Measurements from ENCODE around the gene TPCN2.
A peak's percentile ranks its signal among the peaks of the same experiment; 100 is the strongest.

TPCN2 gene

GRCh38 chr11:69071086-69071800 lies 22.5 kb downstream of the TPCN2 start:
- no peak overlapping the region for H3K18ac ChIP-seq (ENCODE audit: low read length)
- no peak overlapping the region for H3K27ac ChIP-seq (ENCODE audit: low read depth, low read length)
- H4K5ac ChIP-seq (ENCODE audit: low read length), result no peak overlapping the region
- no CpG with 5 or more reads among the region's 23 CpGs for WGBS (ENCODE audit: extremely low coverage, insufficient coverage, low lambda C conversion rate)
- no peak overlapping the region for H3K4me2 ChIP-seq (ENCODE audit: low read length)
- H2AK5ac ChIP-seq (ENCODE audit: low read length), result no peak overlapping the region
- H3K27me3 ChIP-seq (ENCODE audit: insufficient read depth, low read length, poor library complexity), result no peaks in the 10 kb centered on the region
- H3K4me1 ChIP-seq (ENCODE audit: control insufficient read depth, low read depth, low read length), result peaks cover 6% of the 10 kb centered on the region
- no peak overlapping the region for H2BK15ac ChIP-seq (replicated peaks; ENCODE audit: low read depth)
- DNase-seq, result no peak
- no peak overlapping the region for H4K8ac ChIP-seq (ENCODE audit: low read depth, low read length)
- H2BK120ac ChIP-seq (ENCODE audit: low read depth, low read length), result no peak overlapping the region
- no peak overlapping the region for H3K56ac ChIP-seq (ENCODE audit: low read length)
- no peak overlapping the region for H3K9ac ChIP-seq (ENCODE audit: low read length)
- no peaks in the 10 kb centered on the region for H3K79me2 ChIP-seq (ENCODE audit: control insufficient read depth, insufficient read depth, low read length)
- H3K4ac ChIP-seq (ENCODE audit: low read depth, low read length), result no peak overlapping the region
- no peak overlapping the region for H3K23ac ChIP-seq (ENCODE audit: low read length)
- H3K36me3 ChIP-seq (ENCODE audit: control insufficient read depth, insufficient read depth, low read length), result no peaks in the 10 kb centered on the region
- no peaks in the 10 kb centered on the region for H3K79me1 ChIP-seq (ENCODE audit: low read length)
- H2BK5ac ChIP-seq (ENCODE audit: low read length), result no peak overlapping the region
- H3K4me3 ChIP-seq (ENCODE audit: low read length), result no peak overlapping the region

- no peak overlapping the region for H3K4me2 ChIP-seq (ENCODE audit: low read length)
- H3K9ac ChIP-seq (ENCODE audit: low read length), result no peak overlapping the region
- no peaks in the 10 kb centered on the region for H3K79me2 ChIP-seq (ENCODE audit: control insufficient read depth, insufficient read depth, low read length)
- H3K4me1 ChIP-seq (ENCODE audit: control insufficient read depth, low read depth, low read length), result peaks cover 6% of the 10 kb centered on the region
- H3K36me3 ChIP-seq (ENCODE audit: control insufficient read depth, insufficient read depth, low read length), result no peaks in the 10 kb centered on the region
- DNase-seq, result no peak
- H3K23ac ChIP-seq (ENCODE audit: low read length), result no peak overlapping the region
- no peak overlapping the region for H2BK5ac ChIP-seq (ENCODE audit: low read length)
- no peak overlapping the region for H2AK5ac ChIP-seq (ENCODE audit: low read length)
- no peaks in the 10 kb centered on the region for H3K79me1 ChIP-seq (ENCODE audit: low read length)
- H3K27me3 ChIP-seq (ENCODE audit: insufficient read depth, low read length, poor library complexity), result no peaks in the 10 kb centered on the region
- no peak overlapping the region for H3K4me3 ChIP-seq (ENCODE audit: low read length)
- H3K56ac ChIP-seq (ENCODE audit: low read length), result no peak overlapping the region
- H2BK15ac ChIP-seq (replicated peaks; ENCODE audit: low read depth), result no peak overlapping the region
- no peak overlapping the region for H3K27ac ChIP-seq (ENCODE audit: low read depth, low read length)
- no peak overlapping the region for H2BK120ac ChIP-seq (ENCODE audit: low read depth, low read length)
- no peak overlapping the region for H3K4ac ChIP-seq (ENCODE audit: low read depth, low read length)
- H4K8ac ChIP-seq (ENCODE audit: low read depth, low read length), result no peak overlapping the region
- no peak overlapping the region for H3K18ac ChIP-seq (ENCODE audit: low read length)
- no peak overlapping the region for H4K5ac ChIP-seq (ENCODE audit: low read length)
- WGBS (ENCODE audit: extremely low coverage, insufficient coverage, low lambda C conversion rate), result no CpG with 5 or more reads among the region's 13 CpGs
These were observed 23.2 kb downstream of the TPCN2 start for GRCh38 chr11:69071956-69072355.

GRCh38 chr11:69073469-69073868 lies 24.7 kb downstream of the TPCN2 start:
- Histone ChIP-seq H3K4me2 (ENCODE audit: low read length) (no peak overlapping the region), H3K56ac (ENCODE audit: low read length) (peak overlapping the region; percentile 25), H3K4me3 (ENCODE audit: low read length) (no peak overlapping the region), H3K79me1 (ENCODE audit: low read length) (no peaks in the 10 kb centered on the region), H3K36me3 (ENCODE audit: control insufficient read depth, insufficient read depth, low read length) (no peaks in the 10 kb centered on the region), H3K4ac (ENCODE audit: low read depth, low read length) (no peak overlapping the region), H3K23ac (ENCODE audit: low read length) (no peak overlapping the region), H2AK5ac (ENCODE audit: low read length) (no peak overlapping the region), H3K18ac (ENCODE audit: low read length) (no peak overlapping the region), H2BK5ac (ENCODE audit: low read length) (no peak overlapping the region), H3K4me1 (ENCODE audit: control insufficient read depth, low read depth, low read length) (peaks cover 6% of the 10 kb centered on the region), H3K27me3 (ENCODE audit: insufficient read depth, low read length, poor library complexity) (no peaks in the 10 kb centered on the region), H4K8ac (ENCODE audit: low read depth, low read length) (no peak overlapping the region), H3K79me2 (ENCODE audit: control insufficient read depth, insufficient read depth, low read length) (no peaks in the 10 kb centered on the region), H2BK120ac (ENCODE audit: low read depth, low read length) (no peak overlapping the region), H4K5ac (ENCODE audit: low read length) (no peak overlapping the region), H3K9ac (ENCODE audit: low read length) (no peak overlapping the region), H2BK15ac (replicated peaks; ENCODE audit: low read depth) (no peak overlapping the region), H3K27ac (ENCODE audit: low read depth, low read length) (no peak overlapping the region)
- WGBS (ENCODE audit: extremely low coverage, insufficient coverage, low lambda C conversion rate), result no CpG with 5 or more reads among the region's 8 CpGs
- DNase-seq, result no peak

GRCh38 chr11:69074375-69075140 lies 25.8 kb downstream of the TPCN2 start:
- Histone ChIP-seq H3K79me1 (ENCODE audit: low read length) (no peaks in the 10 kb centered on the region), H3K18ac (ENCODE audit: low read length) (no peak overlapping the region), H3K36me3 (ENCODE audit: control insufficient read depth, insufficient read depth, low read length) (no peaks in the 10 kb centered on the region), H3K27me3 (ENCODE audit: insufficient read depth, low read length, poor library complexity) (no peaks in the 10 kb centered on the region), H3K4ac (ENCODE audit: low read depth, low read length) (no peak overlapping the region), H2AK5ac (ENCODE audit: low read length) (no peak overlapping the region), H2BK5ac (ENCODE audit: low read length) (no peak overlapping the region), H3K23ac (ENCODE audit: low read length) (no peak overlapping the region), H4K8ac (ENCODE audit: low read depth, low read length) (no peak overlapping the region), H3K27ac (ENCODE audit: low read depth, low read length) (no peak overlapping the region), H2BK120ac (ENCODE audit: low read depth, low read length) (no peak overlapping the region), H3K4me3 (ENCODE audit: low read length) (no peak overlapping the region), H3K4me2 (ENCODE audit: low read length) (no peak overlapping the region), H2BK15ac (replicated peaks; ENCODE audit: low read depth) (no peak overlapping the region), H3K56ac (ENCODE audit: low read length) (no peak overlapping the region), H3K79me2 (ENCODE audit: control insufficient read depth, insufficient read depth, low read length) (no peaks in the 10 kb centered on the region), H4K5ac (ENCODE audit: low read length) (no peak overlapping the region), H3K4me1 (ENCODE audit: control insufficient read depth, low read depth, low read length) (peaks cover 6% of the 10 kb centered on the region), H3K9ac (ENCODE audit: low read length) (no peak overlapping the region)
- DNase-seq, result no peak
- no CpG with 5 or more reads among the region's 20 CpGs for WGBS (ENCODE audit: extremely low coverage, insufficient coverage, low lambda C conversion rate)

GRCh38 chr11:69075421-69076128 lies 26.8 kb downstream of the TPCN2 start:
- H3K79me1 ChIP-seq (ENCODE audit: low read length), result no peaks in the 10 kb centered on the region
- no peak overlapping the region for H2BK120ac ChIP-seq (ENCODE audit: low read depth, low read length)
- no peak overlapping the region for H3K4me2 ChIP-seq (ENCODE audit: low read length)
- no peaks in the 10 kb centered on the region for H3K79me2 ChIP-seq (ENCODE audit: control insufficient read depth, insufficient read depth, low read length)
- no peak for DNase-seq
- no peak overlapping the region for H3K9ac ChIP-seq (ENCODE audit: low read length)
- H2AK5ac ChIP-seq (ENCODE audit: low read length), result no peak overlapping the region
- H4K5ac ChIP-seq (ENCODE audit: low read length), result no peak overlapping the region
- H3K27me3 ChIP-seq (ENCODE audit: insufficient read depth, low read length, poor library complexity), result no peaks in the 10 kb centered on the region
- H3K4me1 ChIP-seq (ENCODE audit: control insufficient read depth, low read depth, low read length), result peaks cover 6% of the 10 kb centered on the region
- H3K27ac ChIP-seq (ENCODE audit: low read depth, low read length), result no peak overlapping the region
- no peak overlapping the region for H3K56ac ChIP-seq (ENCODE audit: low read length)
- no peak overlapping the region for H3K4ac ChIP-seq (ENCODE audit: low read depth, low read length)
- whole genome bisulfite sequencing (ENCODE audit: extremely low coverage, insufficient coverage, low lambda C conversion rate), result no CpG with 5 or more reads among the region's 18 CpGs
- no peak overlapping the region for H3K18ac ChIP-seq (ENCODE audit: low read length)
- no peak overlapping the region for H4K8ac ChIP-seq (ENCODE audit: low read depth, low read length)
- no peak overlapping the region for H3K4me3 ChIP-seq (ENCODE audit: low read length)
- H3K23ac ChIP-seq (ENCODE audit: low read length), result no peak overlapping the region
- H3K36me3 ChIP-seq (ENCODE audit: control insufficient read depth, insufficient read depth, low read length), result no peaks in the 10 kb centered on the region
- no peak overlapping the region for H2BK15ac ChIP-seq (replicated peaks; ENCODE audit: low read depth)
- no peak overlapping the region for H2BK5ac ChIP-seq (ENCODE audit: low read length)

All from mesendoderm (in vitro differentiated cells).